Skeletal muscle satellite cell (primary cell): Measurements from ENCODE around the gene EMC8.

Source experiments
- H3K27me3 ChIP-seq: 2 replicates; pipeline ENCODE4 v1.7.0; 2013; ENCODE audit warnings: low read length; ENCODE audit not compliant: control insufficient read depth, insufficient read depth
- H3K36me3 ChIP-seq: 2 replicates; pipeline ENCODE4 v1.7.0; 2013; ENCODE audit warnings: mild to moderate bottlenecking, control low read depth, low read length; ENCODE audit not compliant: insufficient read depth
- H3K4me1 ChIP-seq: 2 replicates; pipeline ENCODE4 v1.7.0; 2013; ENCODE audit warnings: low read length; ENCODE audit not compliant: control insufficient read depth, insufficient read depth
- H3K4me2 ChIP-seq: 2 replicates; pipeline ENCODE4 v1.7.0; 2013; ENCODE audit warnings: mild to moderate bottlenecking, low read length
- H3K4me3 ChIP-seq: 2 replicates; pipeline ENCODE4 v1.7.0; 2013; ENCODE audit warnings: low read length
- H3K9ac ChIP-seq: 2 replicates; pipeline ENCODE4 v1.7.0; 2013; ENCODE audit warnings: mild to moderate bottlenecking, low read depth, low read length, moderate library complexity
- H3K9me3 ChIP-seq: replicated peaks from 2 replicates; pipeline ENCODE4 v1.7.0; 2013; ENCODE audit warnings: mild to moderate bottlenecking, control low read depth, low read length

Gene EMC8

GRCh38 chr16:85751698-85752501, 47.4 kb downstream of the EMC8 start:
- no peak overlapping the region for H3K9ac ChIP-seq
- no peaks in the 10 kb centered on the region for H3K9me3 ChIP-seq
- peaks cover 13% of the 10 kb centered on the region for H3K27me3 ChIP-seq
- H3K4me3 ChIP-seq, result peak overlapping the region; percentile 76
- peak overlapping the region; percentile 94 for H3K4me2 ChIP-seq
- H3K36me3 ChIP-seq, result no peaks in the 10 kb centered on the region
- peaks cover 47% of the 10 kb centered on the region for H3K4me1 ChIP-seq

- Histone ChIP-seq H3K36me3 (no peaks in the 10 kb centered on the region), H3K9me3 (no peaks in the 10 kb centered on the region), H3K4me2 (peak within 1 kb of the TSS; percentile 94), H3K4me3 (peak within 1 kb of the TSS; percentile 76), H3K27me3 (peaks cover 13% of the 10 kb centered on the region), H3K9ac (peak within 1 kb of the TSS; percentile 61), H3K4me1 (peaks cover 48% of the 10 kb centered on the region)
These were observed 48.3 kb downstream of the EMC8 start, which contains the start of gene C16orf74 for GRCh38 chr16:85750827-85751697. Gene C16orf74 (minus strand): TSS chr16:85751096. CDS start chr16:85735217, 15,879 bp downstream.

GRCh38 chr16:85750146-85750826, 49.1 kb downstream of the EMC8 start:
- peak overlapping the region; percentile 76 for H3K4me3 ChIP-seq
- peaks cover 47% of the 10 kb centered on the region for H3K4me1 ChIP-seq
- no peaks in the 10 kb centered on the region for H3K36me3 ChIP-seq
- H3K9me3 ChIP-seq, result no peaks in the 10 kb centered on the region
- peak overlapping the region; percentile 94 for H3K4me2 ChIP-seq
- H3K9ac ChIP-seq, result peak overlapping the region; percentile 61
- peaks cover 13% of the 10 kb centered on the region for H3K27me3 ChIP-seq

GRCh38 chr16:85749771-85750145, 49.6 kb downstream of the EMC8 start:
- peak overlapping the region; percentile 76 for H3K4me3 ChIP-seq

GRCh38 chr16:85746460-85747215, 52.7 kb downstream of the EMC8 start:
- no peak overlapping the region for H3K4me3 ChIP-seq
- peaks cover 29% of the 10 kb centered on the region for H3K4me1 ChIP-seq
- no peak overlapping the region for H3K9ac ChIP-seq
- H3K27me3 ChIP-seq, result peaks cover 2% of the 10 kb centered on the region
- no peaks in the 10 kb centered on the region for H3K36me3 ChIP-seq
- H3K4me2 ChIP-seq, result no peak overlapping the region
- no peaks in the 10 kb centered on the region for H3K9me3 ChIP-seq

More at GRCh38 chr16:85749771-85750145, 49.6 kb downstream of the EMC8 start:
- Histone ChIP-seq H3K9me3 (no peaks in the 10 kb centered on the region), H3K9ac (peak overlapping the region; percentile 61), H3K36me3 (no peaks in the 10 kb centered on the region), H3K27me3 (peaks cover 13% of the 10 kb centered on the region), H3K4me2 (peak overlapping the region; percentile 94), H3K4me1 (peaks cover 47% of the 10 kb centered on the region)

GRCh38 chr16:85738923-85739715, 60.2 kb downstream of the EMC8 start:
- Histone ChIP-seq H3K9ac (no peak overlapping the region), H3K36me3 (no peaks in the 10 kb centered on the region), H3K4me2 (no peak overlapping the region), H3K4me3 (no peak overlapping the region), H3K27me3 (no peaks in the 10 kb centered on the region), H3K4me1 (no peaks in the 10 kb centered on the region), H3K9me3 (no peaks in the 10 kb centered on the region)

- Histone ChIP-seq H3K9me3 (no peaks in the 10 kb centered on the region), H3K4me3 (no peak overlapping the region), H3K4me2 (no peak overlapping the region), H3K36me3 (no peaks in the 10 kb centered on the region), H3K27me3 (no peaks in the 10 kb centered on the region), H3K9ac (no peak overlapping the region), H3K4me1 (no peaks in the 10 kb centered on the region)
These were observed 62.4 kb downstream of the EMC8 start for GRCh38 chr16:85736921-85737320.

GRCh38 chr16:85735946-85736345, 63.4 kb downstream of the EMC8 start:
- Histone ChIP-seq H3K27me3 (no peaks in the 10 kb centered on the region), H3K36me3 (no peaks in the 10 kb centered on the region), H3K9me3 (no peaks in the 10 kb centered on the region), H3K9ac (no peak overlapping the region), H3K4me3 (no peak overlapping the region), H3K4me2 (no peak overlapping the region), H3K4me1 (no peaks in the 10 kb centered on the region)

GRCh38 chr16:85735225-85735635, 64.1 kb downstream of the EMC8 start:
- H3K4me1 ChIP-seq, result no peaks in the 10 kb centered on the region
- no peaks in the 10 kb centered on the region for H3K27me3 ChIP-seq
- H3K9me3 ChIP-seq, result no peaks in the 10 kb centered on the region
- no peak overlapping the region for H3K4me3 ChIP-seq
- H3K9ac ChIP-seq, result no peak overlapping the region
- no peaks in the 10 kb centered on the region for H3K36me3 ChIP-seq
- H3K4me2 ChIP-seq, result no peak overlapping the region

GRCh38 chr16:85734311-85735017, 64.9 kb downstream of the EMC8 start:
- H3K9me3 ChIP-seq, result no peaks in the 10 kb centered on the region
- H3K4me2 ChIP-seq, result no peak overlapping the region
- H3K4me3 ChIP-seq, result no peak overlapping the region
- no peak overlapping the region for H3K9ac ChIP-seq
- peaks cover 5% of the 10 kb centered on the region for H3K4me1 ChIP-seq
- no peaks in the 10 kb centered on the region for H3K27me3 ChIP-seq
- H3K36me3 ChIP-seq, result no peaks in the 10 kb centered on the region
